GM20000 (cell line): ENCODE measurements around the gene NFATC1.

ENCODE experiments used
- DNase-seq: peaks from one replicate; pipeline ENCODE4 v3.0.0; 2012; ENCODE audit warnings: low spot score
- TF ChIP-seq, protein P1 (sequence below): IDR thresholded peaks from 2 replicates; pipeline ENCODE4 v1.5.1; 2012; ENCODE audit warnings: mild to moderate bottlenecking, control low read depth; ENCODE audit errors: extremely low read depth, missing control alignments

Gene NFATC1

DNA sequence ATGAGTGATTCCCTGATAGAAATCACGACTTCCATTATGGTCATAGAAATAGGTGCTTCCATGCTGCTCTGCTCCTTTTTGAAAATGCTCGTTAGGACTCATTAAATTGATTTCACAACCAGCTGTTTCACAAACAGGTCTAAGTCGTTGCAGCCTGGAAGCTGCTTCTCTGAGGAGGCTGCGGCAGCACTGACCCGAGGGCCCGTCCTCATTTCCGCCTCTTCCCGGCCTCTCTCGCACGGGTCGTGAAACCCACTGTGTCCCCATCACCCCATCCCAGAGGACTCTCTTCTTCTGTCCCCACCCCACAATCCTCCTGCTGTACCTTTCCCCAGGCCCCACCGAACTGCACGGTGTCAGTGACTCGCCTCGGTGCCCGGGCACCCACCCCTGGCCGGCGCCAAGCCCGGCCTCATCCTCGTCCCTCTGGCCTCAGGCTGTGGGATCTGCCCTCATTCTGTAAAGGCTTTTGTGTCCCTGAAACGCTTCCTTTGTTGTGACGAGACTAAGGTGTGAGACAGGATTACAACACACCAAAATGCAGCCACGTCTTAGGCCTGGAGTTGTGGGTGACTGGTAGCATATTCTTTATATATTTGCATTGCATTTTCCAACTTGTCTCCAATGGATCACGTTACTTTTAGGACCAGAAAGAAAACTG, 171.2 kb downstream of the NFATC1 start:
- no peak for DNase-seq
- TF ChIP-seq, protein P1, sequence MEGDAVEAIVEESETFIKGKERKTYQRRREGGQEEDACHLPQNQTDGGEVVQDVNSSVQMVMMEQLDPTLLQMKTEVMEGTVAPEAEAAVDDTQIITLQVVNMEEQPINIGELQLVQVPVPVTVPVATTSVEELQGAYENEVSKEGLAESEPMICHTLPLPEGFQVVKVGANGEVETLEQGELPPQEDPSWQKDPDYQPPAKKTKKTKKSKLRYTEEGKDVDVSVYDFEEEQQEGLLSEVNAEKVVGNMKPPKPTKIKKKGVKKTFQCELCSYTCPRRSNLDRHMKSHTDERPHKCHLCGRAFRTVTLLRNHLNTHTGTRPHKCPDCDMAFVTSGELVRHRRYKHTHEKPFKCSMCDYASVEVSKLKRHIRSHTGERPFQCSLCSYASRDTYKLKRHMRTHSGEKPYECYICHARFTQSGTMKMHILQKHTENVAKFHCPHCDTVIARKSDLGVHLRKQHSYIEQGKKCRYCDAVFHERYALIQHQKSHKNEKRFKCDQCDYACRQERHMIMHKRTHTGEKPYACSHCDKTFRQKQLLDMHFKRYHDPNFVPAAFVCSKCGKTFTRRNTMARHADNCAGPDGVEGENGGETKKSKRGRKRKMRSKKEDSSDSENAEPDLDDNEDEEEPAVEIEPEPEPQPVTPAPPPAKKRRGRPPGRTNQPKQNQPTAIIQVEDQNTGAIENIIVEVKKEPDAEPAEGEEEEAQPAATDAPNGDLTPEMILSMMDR, result no peak

DNA sequence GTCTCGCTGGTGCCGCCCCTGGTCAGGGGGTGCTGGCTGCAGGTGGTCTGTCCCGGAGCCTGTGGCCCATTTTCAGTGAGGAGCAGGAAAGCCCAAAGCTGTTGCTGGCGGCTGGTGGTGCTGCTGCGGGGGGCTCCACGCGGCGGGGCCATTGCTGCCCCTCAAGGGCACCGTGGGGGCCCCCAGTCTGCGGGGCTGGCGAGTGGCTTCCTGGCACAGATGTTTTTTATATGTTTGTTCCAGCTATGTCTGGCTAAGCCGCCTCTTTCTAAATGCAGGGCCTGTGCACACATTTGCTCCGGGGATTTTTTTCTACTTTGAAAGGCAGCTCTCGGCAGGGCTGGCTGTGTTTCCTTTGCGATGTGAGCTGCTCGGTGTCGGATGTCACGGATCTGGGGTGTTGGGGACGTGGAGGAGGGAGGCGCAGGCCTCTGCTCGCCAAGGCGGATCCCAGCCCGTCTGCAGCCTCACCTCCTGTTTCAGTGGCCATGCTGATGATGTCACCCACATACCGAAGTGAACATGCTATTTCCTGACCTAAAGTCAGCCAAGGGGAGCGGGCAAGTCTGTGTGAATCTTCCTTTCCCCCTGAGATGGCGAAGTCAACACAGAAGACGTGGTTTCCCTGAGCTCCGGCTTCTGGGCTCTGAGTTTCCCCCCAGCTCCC, 171.9 kb downstream of the NFATC1 start:
- DNase-seq, result no peak
- TF ChIP-seq, protein P1, result no peak

DNA sequence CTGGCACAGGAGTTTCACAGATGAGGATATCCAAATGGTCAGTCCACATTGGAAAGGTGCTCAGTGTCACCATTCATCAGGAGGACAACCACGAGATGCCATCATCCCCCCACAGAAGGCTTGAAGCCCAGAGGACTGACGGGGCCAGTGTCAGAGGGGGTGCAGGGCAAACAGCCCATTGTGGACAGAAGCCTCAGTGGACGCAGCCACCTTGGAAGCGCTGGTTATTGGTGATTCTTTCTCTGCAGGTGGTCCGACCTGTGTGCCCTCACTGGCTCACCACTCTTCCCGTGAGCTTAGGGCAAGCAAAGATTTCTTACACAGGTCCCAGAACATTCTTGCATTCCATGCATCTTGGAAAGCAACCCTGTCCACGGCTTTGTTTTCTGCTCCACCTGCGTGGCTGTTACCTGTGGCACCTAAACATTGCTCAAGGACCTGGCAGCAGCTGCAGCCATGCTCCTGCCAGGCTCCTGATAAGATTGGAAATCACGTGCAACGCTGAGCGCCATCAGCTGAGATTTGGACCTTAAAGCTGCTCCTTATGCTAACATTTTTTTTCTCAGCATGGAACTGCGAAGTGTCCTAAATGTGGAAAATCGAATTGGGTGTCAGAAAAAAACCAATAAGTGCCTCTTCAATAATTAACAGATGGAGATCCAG, 172.9 kb downstream of the NFATC1 start:
- TF ChIP-seq, protein P1, result no peak
- no peak for DNase-seq

DNA sequence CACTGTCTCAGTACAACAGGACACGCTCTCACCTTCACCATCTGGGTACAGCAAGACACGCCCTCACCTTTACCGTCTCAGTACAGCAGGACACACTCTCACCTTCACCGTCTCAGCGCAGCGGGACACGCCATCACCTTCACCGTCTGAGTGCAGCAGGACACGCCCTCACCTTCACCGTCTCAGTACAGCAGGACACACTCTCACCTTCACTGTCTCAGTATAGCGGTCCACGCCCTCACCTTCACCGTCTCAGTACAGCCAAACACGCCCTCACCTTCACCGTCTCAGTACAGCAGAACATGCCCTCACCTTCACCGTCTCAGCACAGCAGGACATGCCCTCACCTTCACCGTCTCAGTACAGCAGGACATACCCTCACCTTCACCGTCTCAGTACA, 174.0 kb downstream of the NFATC1 start:
- TF ChIP-seq, protein P1, result no peak
- no peak for DNase-seq

DNA sequence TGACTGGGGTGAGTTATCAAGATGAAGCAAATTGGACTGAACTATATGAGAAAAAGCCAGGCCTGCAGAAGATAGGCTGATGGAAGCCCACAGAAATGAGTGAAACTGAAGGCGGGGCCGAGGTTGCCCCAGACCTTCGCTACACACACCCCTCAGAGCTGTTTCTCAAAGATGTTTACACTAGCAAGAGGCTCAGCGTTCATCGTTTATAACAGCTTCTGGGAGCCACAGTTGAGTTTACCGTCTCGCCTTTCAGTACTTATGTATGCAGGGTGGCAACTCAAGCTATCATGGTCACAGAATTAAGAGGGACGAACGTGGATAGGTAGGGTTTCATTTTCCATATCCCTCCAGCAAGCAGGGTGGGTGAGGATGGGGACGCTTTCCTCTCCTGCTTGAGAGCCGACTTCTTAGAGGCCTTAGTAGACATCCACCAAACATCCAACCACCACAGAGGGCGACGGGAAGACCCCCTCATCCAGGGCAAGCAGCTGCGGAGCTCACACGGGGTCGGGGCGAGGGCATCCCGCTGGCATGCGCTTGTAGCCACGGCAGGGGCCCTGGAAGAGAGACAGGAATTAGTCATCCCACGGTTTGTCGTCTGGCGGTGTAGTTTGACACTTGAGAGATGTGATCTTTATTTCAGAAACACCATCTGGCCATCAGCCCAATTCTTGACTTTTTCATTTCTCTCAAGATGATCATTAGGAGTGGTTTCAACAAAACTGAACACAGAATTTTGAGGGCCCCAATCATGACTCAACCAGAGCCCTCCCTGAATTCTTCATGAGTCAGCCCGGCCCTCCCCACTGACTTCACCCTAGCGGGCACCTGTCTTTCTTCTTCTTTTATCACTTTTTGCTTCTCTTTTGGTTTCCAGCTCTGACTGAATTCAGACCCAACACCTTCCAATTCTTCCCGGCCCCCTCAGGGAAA, 174.8 kb downstream of the NFATC1 start:
- no peak for DNase-seq
- TF ChIP-seq, protein P1, result no peak

DNA sequence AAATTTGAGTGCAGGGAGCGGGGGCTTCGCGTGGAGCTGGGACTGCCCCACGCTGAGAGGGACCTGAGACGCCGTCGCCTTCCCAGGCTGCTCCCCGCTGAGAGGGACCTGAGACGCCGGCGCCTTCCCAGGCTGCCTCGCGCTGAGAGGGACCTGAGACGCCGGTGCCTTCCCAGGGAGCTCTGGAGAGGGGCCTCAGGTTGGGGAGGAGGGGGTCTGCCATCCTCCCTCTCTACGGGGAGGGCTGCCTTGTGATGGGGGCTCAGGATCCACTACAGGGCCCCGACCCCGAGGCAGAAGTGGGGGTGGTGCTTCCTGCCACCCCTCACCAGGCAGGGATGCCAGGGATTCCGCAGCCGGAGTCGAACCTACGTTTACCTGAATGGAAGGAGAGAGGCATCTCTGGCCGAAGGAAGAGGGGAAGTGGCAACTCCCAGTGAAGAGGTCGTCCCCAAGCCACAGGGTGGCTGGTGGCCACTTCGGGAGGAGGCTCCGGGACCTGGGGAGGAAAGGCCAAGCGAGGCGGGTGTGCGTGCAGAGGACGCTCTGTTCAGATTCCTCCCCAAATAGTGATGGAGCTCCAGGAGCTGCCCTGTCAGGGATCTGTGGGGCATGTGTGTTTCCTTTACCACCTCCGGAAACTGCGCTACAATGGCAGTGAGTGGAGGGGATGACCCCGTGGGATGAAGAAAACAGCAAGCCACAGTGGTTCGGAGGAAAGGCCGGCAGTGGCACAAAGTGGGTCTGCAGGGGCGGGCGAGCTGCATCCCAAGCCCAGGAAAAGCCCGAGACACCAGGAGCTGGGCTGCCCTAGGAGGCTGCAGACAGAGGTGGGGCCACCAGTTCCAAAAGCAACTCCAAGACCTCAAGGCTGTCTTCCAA, 175.7 kb downstream of the NFATC1 start:
- DNase-seq, result no peak
- TF ChIP-seq, protein P1, result no peak
